ENCODE data around the gene EN2. TPM values are rescaled to one million over a fixed set of nuclear protein-coding genes. Genes with fewer than 3 reads are reported as not detected.

Gene EN2
- total RNA-seq, 2 donors from 2014 or later = 0.45 TPM; not detected in 1

- Histone ChIP-seq H3K4me3 (no peak overlapping the region), H3K27me3 (replicated peaks; ENCODE audit: insufficient read depth) (peaks cover 41% of the 10 kb centered on the region), H3K36me3 (no peaks in the 10 kb centered on the region), H3K27ac (no peak overlapping the region), H3K4me1 (replicated peaks) (no peaks in the 10 kb centered on the region), H3K9me3 (no peaks in the 10 kb centered on the region)
- TF ChIP-seq POLR2A (IDR thresholded peaks at IDR 0.05) (no peak), POLR2AphosphoS5 (IDR thresholded peaks at IDR 0.05) (no peak)
- TF ChIP-seq, protein P1, sequence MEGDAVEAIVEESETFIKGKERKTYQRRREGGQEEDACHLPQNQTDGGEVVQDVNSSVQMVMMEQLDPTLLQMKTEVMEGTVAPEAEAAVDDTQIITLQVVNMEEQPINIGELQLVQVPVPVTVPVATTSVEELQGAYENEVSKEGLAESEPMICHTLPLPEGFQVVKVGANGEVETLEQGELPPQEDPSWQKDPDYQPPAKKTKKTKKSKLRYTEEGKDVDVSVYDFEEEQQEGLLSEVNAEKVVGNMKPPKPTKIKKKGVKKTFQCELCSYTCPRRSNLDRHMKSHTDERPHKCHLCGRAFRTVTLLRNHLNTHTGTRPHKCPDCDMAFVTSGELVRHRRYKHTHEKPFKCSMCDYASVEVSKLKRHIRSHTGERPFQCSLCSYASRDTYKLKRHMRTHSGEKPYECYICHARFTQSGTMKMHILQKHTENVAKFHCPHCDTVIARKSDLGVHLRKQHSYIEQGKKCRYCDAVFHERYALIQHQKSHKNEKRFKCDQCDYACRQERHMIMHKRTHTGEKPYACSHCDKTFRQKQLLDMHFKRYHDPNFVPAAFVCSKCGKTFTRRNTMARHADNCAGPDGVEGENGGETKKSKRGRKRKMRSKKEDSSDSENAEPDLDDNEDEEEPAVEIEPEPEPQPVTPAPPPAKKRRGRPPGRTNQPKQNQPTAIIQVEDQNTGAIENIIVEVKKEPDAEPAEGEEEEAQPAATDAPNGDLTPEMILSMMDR (IDR thresholded peaks at IDR 0.05) = no peak
- WGBS = 83% methylated on average over 8 of the region's 8 CpGs
- intact Hi-C loops (cut with DNase I) = no loop called here
- DNase-seq (ENCODE audit: low spot score) = no peak
These were observed 56.4 kb downstream of the EN2 start for GRCh38 chr7:155514296-155514695.

Other genes starting within 250 kb of the EN2 start
- gene INSIG1, start 160.3 kb upstream of the EN2 start, total RNA-seq = 100 to 1,000 TPM in 1 of 2 donors, 10 to 100 TPM in 1; 60.5 to 112 TPM
- gene CNPY1, start 88.4 kb downstream of the EN2 start, total RNA-seq = not detected
- gene RBM33, start 186.5 kb downstream of the EN2 start, total RNA-seq = 10 to 100 TPM; 33.2 to 82.9 TPM

All from prostate gland (tissue), 2 donors.